Thyroid gland (tissue), 4 donors: ENCODE measurements around the gene DENND2D. TPM values are rescaled to one million over a fixed set of nuclear protein-coding genes. Genes with fewer than 3 reads are reported as not detected.

ENCODE experiments used
- DNase-seq, 2 donors: peaks; one replicate each; pipeline ENCODE4 v3.0.0-alpha.2; 2019
- H3K27ac ChIP-seq, 3 donors: fragments of 200-600 bp; sonication (generic); 1 replicate in 2 of 3; 2 replicates in 1 of 3; pipeline ENCODE4 v1.5.1; 2016 to 2019; ENCODE audit warnings: mild to moderate bottlenecking in 1 of 3, moderate library complexity in 1 of 3
- H3K27me3 ChIP-seq: fragments of 200-600 bp; sonication (generic); one replicate; pipeline ENCODE4 v1.5.1; 2019
- H3K36me3 ChIP-seq, 2 donors: fragments of 200-600 bp; sonication (generic); one replicate each; pipeline ENCODE4 v1.5.1; 2016 to 2019
- H3K4me1 ChIP-seq, 2 donors: fragments of 200-600 bp; sonication (generic); one replicate each; pipeline ENCODE4 v1.5.1; 2017 to 2019
- H3K4me3 ChIP-seq, 3 donors: fragments of 200-600 bp; sonication (generic); replicated peaks in 1 of 3; 1 replicate in 2 of 3; 2 replicates in 1 of 3; pipeline ENCODE4 v1.5.1; 2016; ENCODE audit warnings: mild to moderate bottlenecking in 1 of 3
- H3K9me3 ChIP-seq: fragments of 200-600 bp; sonication (generic); one replicate; pipeline ENCODE4 v1.5.1; 2017
- POLR2A ChIP-seq, 2 donors: fragments of 450-650 bp; IDR thresholded peaks; one replicate each; pipeline ENCODE4 v1.6.1; 2017; ENCODE audit warnings: antibody characterized with exemption in 2 of 2, mild to moderate bottlenecking in 2 of 2, moderate library complexity in 1 of 2
- WGBS, 2 donors: methylation state at CpG; one replicate each; pipeline ENCODE4 v1.1.5; 2017; 5-methylcytosine and 5-hydroxymethylcytosine counted together
- intact Hi-C: fragments of 100-400 bp; cut with DNase I; formaldehyde crosslinking; loops from one replicate; pipeline ENCODE4 v1.15.1; 2023
- total RNA-seq, 4 donors: library from RNA; depleted of rRNA; stranded (reverse); fragments of >200 nt; gene quantifications; one replicate each; pipeline ENCODE4 v1.2.3, GENCODE V29; 2016
- TF ChIP-seq, protein P1 (sequence below), 6 experiments: fragments of 200-600 bp in 3 of 6; fragments of 450-650 bp in 3 of 6; sonication (generic) in 3 of 6; IDR thresholded peaks; one replicate each; pipeline ENCODE4 v1.5.1; 2016 to 2019; ENCODE audit warnings: antibody characterized with exemption in 6 of 6, mild to moderate bottlenecking in 2 of 6, inconsistent platforms in 1 of 6, moderate library complexity in 1 of 6

DENND2D gene
- total RNA-seq, 4 donors from 2014 or later: 45.1 to 53.3 (median 49.4) TPM

GRCh38 chr1:111234258-111234657 is 33.8 kb upstream of the DENND2D start:
- H3K9me3 ChIP-seq: no peaks in the 10 kb centered on the region
- no peak overlapping the region for H3K4me3 ChIP-seq
- no peak for DNase-seq
- WGBS, 2 donors: 84 to 85% methylated on average over 4 of the region's 4 CpGs
- peaks cover 7 to 35% of the 10 kb centered on the region in 2 donors for H3K4me1 ChIP-seq
- H3K27me3 ChIP-seq: no peaks in the 10 kb centered on the region
- no peaks in the 10 kb centered on the region for H3K36me3 ChIP-seq
- H3K27ac ChIP-seq: peak overlapping the region in 1 of 3 donors; percentile 62
- intact Hi-C loops: no loop called here
- TF ChIP-seq, protein P1, sequence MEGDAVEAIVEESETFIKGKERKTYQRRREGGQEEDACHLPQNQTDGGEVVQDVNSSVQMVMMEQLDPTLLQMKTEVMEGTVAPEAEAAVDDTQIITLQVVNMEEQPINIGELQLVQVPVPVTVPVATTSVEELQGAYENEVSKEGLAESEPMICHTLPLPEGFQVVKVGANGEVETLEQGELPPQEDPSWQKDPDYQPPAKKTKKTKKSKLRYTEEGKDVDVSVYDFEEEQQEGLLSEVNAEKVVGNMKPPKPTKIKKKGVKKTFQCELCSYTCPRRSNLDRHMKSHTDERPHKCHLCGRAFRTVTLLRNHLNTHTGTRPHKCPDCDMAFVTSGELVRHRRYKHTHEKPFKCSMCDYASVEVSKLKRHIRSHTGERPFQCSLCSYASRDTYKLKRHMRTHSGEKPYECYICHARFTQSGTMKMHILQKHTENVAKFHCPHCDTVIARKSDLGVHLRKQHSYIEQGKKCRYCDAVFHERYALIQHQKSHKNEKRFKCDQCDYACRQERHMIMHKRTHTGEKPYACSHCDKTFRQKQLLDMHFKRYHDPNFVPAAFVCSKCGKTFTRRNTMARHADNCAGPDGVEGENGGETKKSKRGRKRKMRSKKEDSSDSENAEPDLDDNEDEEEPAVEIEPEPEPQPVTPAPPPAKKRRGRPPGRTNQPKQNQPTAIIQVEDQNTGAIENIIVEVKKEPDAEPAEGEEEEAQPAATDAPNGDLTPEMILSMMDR (IDR thresholded peaks at IDR 0.05): no peak
- TF ChIP-seq POLR2A (IDR thresholded peaks at IDR 0.05): no peak

DNA sequence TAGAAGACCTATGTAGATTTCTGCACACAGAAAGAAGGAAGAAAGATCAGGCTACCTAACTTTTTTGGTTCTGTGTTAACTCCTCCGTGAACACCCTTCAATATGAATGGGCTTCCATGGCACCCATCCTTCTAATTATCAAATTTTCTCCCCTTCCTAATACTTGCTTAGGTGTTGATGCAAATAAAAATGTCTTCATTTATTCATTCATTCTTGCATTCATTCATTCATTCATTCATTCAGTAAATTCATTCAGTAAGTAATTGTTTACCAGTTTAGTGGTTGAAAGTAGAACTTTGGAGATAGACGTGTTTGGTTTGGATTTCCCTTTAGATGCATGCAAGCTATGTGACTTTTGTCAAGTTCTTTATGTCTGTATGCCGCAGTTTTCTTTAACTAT is 31.7 kb upstream of the DENND2D start:
- no peak for DNase-seq
- TF ChIP-seq, protein P1 (IDR thresholded peaks at IDR 0.05): no peak
- TF ChIP-seq POLR2A (IDR thresholded peaks at IDR 0.05): no peak
- Histone ChIP-seq H3K4me3 (no peak overlapping the region), H3K27me3 (no peaks in the 10 kb centered on the region), H3K4me1 (peaks cover 23 to 47% of the 10 kb centered on the region in 2 donors), H3K36me3 (no peaks in the 10 kb centered on the region), H3K9me3 (no peaks in the 10 kb centered on the region), H3K27ac (no peak overlapping the region)
- WGBS, 2 donors: 93 to 95% methylated on average over 3 of the region's 3 CpGs
- intact Hi-C loops: no loop called here

DNA sequence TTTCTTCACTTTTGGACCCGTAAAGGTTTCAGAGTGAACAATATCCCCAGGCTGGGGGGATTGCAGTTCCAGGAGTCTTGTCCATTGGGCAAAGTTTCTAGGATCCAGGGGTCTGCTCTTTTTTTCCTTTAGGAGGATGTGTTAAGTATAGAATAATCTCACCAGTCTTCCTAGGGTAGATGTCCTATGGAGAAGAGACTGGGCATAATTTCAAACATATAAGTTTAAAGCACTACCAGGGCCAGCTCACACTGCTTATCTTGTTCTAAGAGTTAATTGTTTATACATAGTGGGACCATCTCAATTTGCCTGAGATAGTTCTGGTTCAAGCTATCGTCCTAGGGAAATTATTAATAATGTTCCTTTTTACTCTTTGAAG is 28.3 kb upstream of the DENND2D start:
- H3K27ac ChIP-seq: peak overlapping the region; percentile 77 to 94 (median 87)

DNA sequence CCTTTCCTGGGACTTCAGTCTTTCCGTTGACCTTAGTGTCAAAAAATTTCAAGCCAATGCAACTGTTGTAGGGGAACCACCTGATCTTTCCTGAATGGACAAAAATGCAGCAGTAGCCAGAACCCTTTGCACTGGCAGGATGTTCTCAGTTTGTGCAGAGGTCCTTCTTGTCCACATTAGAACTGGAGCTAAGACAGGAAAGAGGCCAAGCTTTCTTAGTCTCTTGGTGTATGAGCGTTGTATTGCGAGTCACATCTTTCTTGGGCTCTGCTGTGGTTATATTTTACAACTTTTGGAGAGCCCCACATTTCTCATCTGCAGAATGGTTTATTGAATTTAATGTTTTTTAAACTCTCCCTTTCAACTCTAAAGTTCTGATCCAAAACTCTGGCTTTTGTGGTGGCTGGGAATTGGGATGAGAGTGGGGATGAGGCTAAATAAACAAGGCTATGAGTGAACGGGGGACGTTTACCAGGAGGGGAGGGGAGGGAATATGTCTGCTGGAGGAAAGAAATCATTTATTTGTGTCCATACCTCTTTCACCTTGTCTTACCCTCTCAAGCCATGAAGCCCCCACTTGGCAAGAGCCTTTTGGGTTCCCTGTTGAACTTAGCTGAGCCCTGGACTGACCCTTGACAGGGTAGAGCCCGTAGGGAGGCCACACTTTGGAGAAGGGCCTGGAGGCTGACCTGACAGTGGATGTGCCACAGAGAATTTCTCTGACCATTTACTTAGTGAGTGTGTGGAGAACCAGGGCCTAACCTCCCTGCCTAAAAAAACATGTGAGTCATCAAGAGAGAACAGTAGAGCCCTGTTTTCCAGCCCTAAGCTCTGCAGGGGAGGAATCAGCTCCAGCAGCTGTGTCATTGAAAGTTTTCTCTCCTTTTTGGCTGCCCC is 27.7 kb upstream of the DENND2D start:
- peak; percentile 57 for DNase-seq
- 60 to 67% methylated on average over 6 of the region's 6 CpGs for WGBS, 2 donors
- no peaks in the 10 kb centered on the region for H3K27me3 ChIP-seq
- H3K4me1 ChIP-seq: peaks cover 30 to 35% of the 10 kb centered on the region in 2 donors
- H3K9me3 ChIP-seq: no peaks in the 10 kb centered on the region
- no peaks in the 10 kb centered on the region for H3K36me3 ChIP-seq
- TF ChIP-seq, protein P1 (IDR thresholded peaks at IDR 0.05): no peak
- TF ChIP-seq POLR2A (IDR thresholded peaks at IDR 0.05): peak in 1 of 2 donors; percentile 48
- intact Hi-C loops: no loop called here
- peak overlapping the region; percentile 77 to 94 (median 87) for H3K27ac ChIP-seq
- H3K4me3 ChIP-seq: no peak overlapping the region

More for the DNA sequence above, 28.3 kb upstream of the DENND2D start:
- H3K27me3 ChIP-seq: no peaks in the 10 kb centered on the region
- peaks cover 30 to 38% of the 10 kb centered on the region in 2 donors for H3K4me1 ChIP-seq
- WGBS, 2 donors: 50 to 53% methylated on average over 2 of the region's 2 CpGs
- TF ChIP-seq, protein P1 (IDR thresholded peaks at IDR 0.05): no peak
- no peak for TF ChIP-seq POLR2A (IDR thresholded peaks at IDR 0.05)
- intact Hi-C loops: no loop called here
- H3K36me3 ChIP-seq: no peaks in the 10 kb centered on the region
- H3K4me3 ChIP-seq: no peak overlapping the region
- no peaks in the 10 kb centered on the region for H3K9me3 ChIP-seq
- DNase-seq: no peak

GRCh38 chr1:111227434-111227833 is 27.0 kb upstream of the DENND2D start, which contains the start of gene CHI3L2:
Gene CHI3L2, plus strand, starts transcription at chr1:111227713. Its CDS starts 17 bp downstream, at chr1:111227730.
- Histone ChIP-seq H3K27ac (peak within 1 kb of the TSS; percentile 77 to 94 (median 87)), H3K36me3 (no peaks in the 10 kb centered on the region), H3K4me1 (peaks cover 34 to 41% of the 10 kb centered on the region in 2 donors), H3K4me3 (no peak within 1 kb of the TSS), H3K27me3 (no peaks in the 10 kb centered on the region), H3K9me3 (no peaks in the 10 kb centered on the region)
- TF ChIP-seq POLR2A (IDR thresholded peaks at IDR 0.05): no peak
- TF ChIP-seq, protein P1 (IDR thresholded peaks at IDR 0.05): no peak
- WGBS, 2 donors: 44 to 58% methylated on average over 3 of the region's 3 CpGs
- no peak for DNase-seq
- intact Hi-C loops: no loop called here
